GM12874 (cell line): ENCODE measurements around the gene COL25A1.

Experiments
- CTCF ChIP-seq: IDR thresholded peaks from 2 replicates; pipeline ENCODE4 v1.5.1; 2011; ENCODE audit warnings: low read depth, mild to moderate bottlenecking, control low read depth, low read length, moderate library complexity; ENCODE audit not compliant: insufficient read depth

COL25A1 gene

GRCh38 chr4:109290918-109291317 is 11.5 kb downstream of the COL25A1 start:
- no peak for TF ChIP-seq CTCF

- no peak for TF ChIP-seq CTCF
Observed at GRCh38 chr4:109278594-109279031, 23.8 kb downstream of the COL25A1 start.

GRCh38 chr4:109276482-109277095 is 25.9 kb downstream of the COL25A1 start:
- TF ChIP-seq CTCF = no peak

- no peak for TF ChIP-seq CTCF
Observed at GRCh38 chr4:109275066-109275745, 27.3 kb downstream of the COL25A1 start.

- TF ChIP-seq CTCF = no peak
Observed at GRCh38 chr4:109266891-109267290, 35.6 kb downstream of the COL25A1 start.

- no peak for TF ChIP-seq CTCF
Observed at GRCh38 chr4:109266236-109266635, 36.2 kb downstream of the COL25A1 start.

- no peak for TF ChIP-seq CTCF
Observed at GRCh38 chr4:109263721-109264120, 38.7 kb downstream of the COL25A1 start.
